GM12873 (cell line): ENCODE measurements around the gene MB21D2.

ENCODE experiments used
- CTCF ChIP-seq: IDR thresholded peaks from 2 replicates; pipeline ENCODE4 v1.5.1; 2012; ENCODE audit warnings: low read depth, mild to moderate bottlenecking, moderate library complexity, low read length, control low read depth; ENCODE audit not compliant: insufficient read depth; ENCODE audit errors: missing control alignments

MB21D2 gene

GRCh38 chr3:192914848-192915247 is 2.8 kb downstream of the MB21D2 start:
- TF ChIP-seq CTCF = no peak

- no peak for TF ChIP-seq CTCF
Observed at GRCh38 chr3:192913540-192913939, 4.1 kb downstream of the MB21D2 start.

GRCh38 chr3:192911293-192911692 is 6.4 kb downstream of the MB21D2 start:
- no peak for TF ChIP-seq CTCF

GRCh38 chr3:192907784-192908183 is 9.9 kb downstream of the MB21D2 start:
- no peak for TF ChIP-seq CTCF

- no peak for TF ChIP-seq CTCF
Observed at GRCh38 chr3:192906940-192907339, 10.7 kb downstream of the MB21D2 start.

- TF ChIP-seq CTCF = no peak
Observed at GRCh38 chr3:192905980-192906678, 11.5 kb downstream of the MB21D2 start.

GRCh38 chr3:192904632-192905289 is 12.9 kb downstream of the MB21D2 start:
- TF ChIP-seq CTCF = no peak
